ENCODE data around the gene APLP1.

- TF ChIP-seq CTCF (IDR thresholded peaks at IDR 0.05; ENCODE audit: low read length) (no peak), EZH2phosphoT487 (IDR thresholded peaks at IDR 0.05; ENCODE audit: low read length) (no peak)
Observed at GRCh38 chr19:35851213-35852028, 17.0 kb upstream of the APLP1 start.
